Ishikawa (cell line): Measurements from ENCODE around the gene RPUSD1.

Source experiments
- CEBPB ChIP-seq: IDR thresholded peaks from 2 replicates; pipeline ENCODE4 v1.6.1; 2012
- EP300 ChIP-seq: IDR thresholded peaks from 2 replicates; pipeline ENCODE4 v1.6.1; 2012; ENCODE audit warnings: borderline replicate concordance
- MAX ChIP-seq: IDR thresholded peaks from 2 replicates; pipeline ENCODE4 v1.6.1; 2012
- NFIC ChIP-seq: IDR thresholded peaks from 2 replicates; pipeline ENCODE4 v1.6.1; 2012
- RAD21 ChIP-seq: IDR thresholded peaks from 2 replicates; pipeline ENCODE4 v1.6.1; 2012; ENCODE audit warnings: low read depth
- REST ChIP-seq: IDR thresholded peaks from 2 replicates; pipeline ENCODE4 v1.6.1; 2012; ENCODE audit warnings: low read depth, mild to moderate bottlenecking

GRCh38 chr16:800834-801511 is 12.8 kb upstream of the RPUSD1 start:
- no peak for TF ChIP-seq MAX
- no peak for TF ChIP-seq NFIC
- TF ChIP-seq REST = no peak
- TF ChIP-seq RAD21 = no peak
- TF ChIP-seq CEBPB = no peak
- no peak for TF ChIP-seq EP300
